Stimulated activated naive CD8-positive, alpha-beta T cell treated with anti-CD3 and anti-CD28 coated beads, Interleukin-15, amount 100 ng/mL, for 72 hours (primary cell): Measurements from ENCODE around the gene CREG1.
A peak's percentile ranks its signal among the peaks of the same experiment; 100 is the strongest.

Experiments
- ATAC-seq: fragments of 150-1000 bp; cut with Tn5 transposase; 2 replicates; pipeline ENCODE4 v1.10.0; 2021; ENCODE audit warnings: mild to moderate bottlenecking, moderate library complexity
- DNase-seq, 2 donors: peaks; one replicate each; pipeline ENCODE4 v3.0.0; 2021 to 2022
- H3K27ac Mint-ChIP-seq, 2 donors: one replicate each; pipeline ENCODE4 v1.8.0; 2022; ENCODE audit warnings: mild to moderate bottlenecking in 2 of 2, mixed read lengths in 2 of 2, moderate library complexity in 2 of 2
- H3K27me3 Mint-ChIP-seq: one replicate; pipeline ENCODE4 v1.8.0; 2022; ENCODE audit warnings: mixed read lengths
- H3K4me1 Mint-ChIP-seq: one replicate; pipeline ENCODE4 v1.8.0; 2022; ENCODE audit warnings: mild to moderate bottlenecking, mixed read lengths
- H3K4me3 Mint-ChIP-seq, 2 donors: one replicate each; pipeline ENCODE4 v1.8.0; 2022; ENCODE audit warnings: mild to moderate bottlenecking in 2 of 2, mixed read lengths in 2 of 2, moderate library complexity in 1 of 2
- H3K9me3 Mint-ChIP-seq, 2 donors: one replicate each; pipeline ENCODE4 v1.8.0; 2022; ENCODE audit warnings: mixed read lengths in 2 of 2

The CREG1 gene

DNA sequence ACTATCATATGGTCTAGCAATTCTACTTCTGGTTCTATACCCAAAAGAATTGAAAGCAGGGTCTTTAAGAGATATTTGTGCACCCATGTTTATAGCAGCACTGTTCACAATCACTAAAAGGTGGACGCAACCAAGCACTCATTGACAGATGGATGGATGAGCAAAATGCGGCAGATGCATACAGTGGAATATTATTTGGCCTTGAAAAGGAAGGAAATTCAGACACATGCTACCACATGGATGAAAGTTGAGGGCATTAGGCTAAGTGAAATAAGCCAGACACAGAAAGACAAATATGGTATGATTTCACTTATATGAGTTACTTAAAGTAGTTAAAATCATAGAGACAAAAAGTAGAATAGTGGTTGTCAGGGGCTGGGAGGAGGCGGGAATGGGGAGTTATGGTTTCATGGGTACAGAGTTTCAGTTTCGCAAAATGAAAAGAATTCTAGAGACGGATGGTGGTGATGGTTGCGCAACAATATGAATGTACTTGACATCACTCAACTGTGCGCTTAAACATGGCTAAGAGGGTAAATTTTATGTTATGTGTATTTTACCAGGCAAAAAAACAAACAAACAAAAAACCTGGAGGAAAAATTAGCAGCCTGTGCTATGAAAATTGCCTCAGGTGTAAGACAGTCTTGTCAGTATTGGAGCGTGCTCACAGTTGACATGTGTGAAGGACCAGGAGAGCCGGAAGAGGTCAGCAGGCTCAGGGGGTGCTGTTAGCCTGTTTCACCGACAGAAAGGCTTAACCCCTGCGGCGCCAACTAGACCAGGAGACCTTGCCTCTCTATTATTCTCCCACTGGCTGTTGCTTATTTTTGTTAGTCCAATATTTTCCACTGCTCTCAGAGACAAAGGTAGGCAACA is 61.7 kb downstream of the CREG1 start:
- ATAC-seq, result peak; percentile 69
- peak overlapping the region; percentile 79 to 80 for H3K4me3 Mint-ChIP-seq
- peaks cover 99% of the 10 kb centered on the region for H3K4me1 Mint-ChIP-seq
- DNase-seq, result peak; percentile 59 to 66
- no peaks in the 10 kb centered on the region for H3K9me3 Mint-ChIP-seq
- H3K27me3 Mint-ChIP-seq, result no peaks in the 10 kb centered on the region
- H3K27ac Mint-ChIP-seq, result peak overlapping the region; percentile 90 to 98
